Dendritic cell treated with granulocyte-macrophage colony-stimulating factor and Interleukin-4, amounts not matched to agents 40 ng/mL and 50 ng/mL, for 4 days (primary cell): ENCODE data around the gene TPTE.
"Not testable (repeated sequence)": the region's sequence is repeated elsewhere in the genome, so short reads cannot be mapped to it uniquely, and the experiment has no call there.

Source experiments
- H3K27ac Mint-ChIP-seq: one replicate; pipeline ENCODE4 v1.8.0; 2022; ENCODE audit warnings: mild to moderate bottlenecking, mixed read lengths
- H3K27me3 Mint-ChIP-seq: one replicate; pipeline ENCODE4 v1.8.0; 2022; ENCODE audit warnings: mild to moderate bottlenecking, mixed read lengths
- H3K36me3 Mint-ChIP-seq: one replicate; pipeline ENCODE4 v1.8.0; 2022; ENCODE audit warnings: low read depth, mixed read lengths
- H3K4me1 Mint-ChIP-seq: one replicate; pipeline ENCODE4 v1.8.0; 2022; ENCODE audit warnings: low read depth, mixed read lengths
- H3K4me3 Mint-ChIP-seq: one replicate; pipeline ENCODE4 v1.8.0; 2022; ENCODE audit warnings: mild to moderate bottlenecking, moderate library complexity, mixed read lengths
- H3K9me3 Mint-ChIP-seq: one replicate; pipeline ENCODE4 v1.8.0; 2022; ENCODE audit warnings: mixed read lengths
- intact Hi-C: fragments of 100-400 bp; cut with micrococcal nuclease; formaldehyde crosslinking; loops from one replicate; pipeline ENCODE4 v1.15.0; 2022

Gene TPTE

DNA sequence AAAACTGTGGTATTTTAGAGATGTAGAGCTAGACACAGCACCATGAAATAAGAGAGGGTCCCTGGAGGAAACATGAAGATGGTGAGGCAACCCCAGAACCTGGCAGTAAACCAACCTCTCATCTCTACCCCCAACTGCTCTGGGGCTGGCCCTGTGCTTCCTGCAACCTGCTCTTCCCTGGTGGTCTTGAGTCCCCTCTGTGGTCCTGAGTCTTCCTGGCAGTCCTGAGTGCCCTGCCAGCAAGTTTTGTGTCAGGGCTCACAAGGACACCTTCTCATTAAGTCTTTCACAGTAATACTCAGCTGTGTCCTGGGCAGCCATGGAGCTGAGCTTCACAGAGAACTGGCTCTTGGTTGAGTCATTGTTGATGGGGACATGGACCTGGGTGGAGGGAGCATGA, 118.4 kb downstream of the TPTE start:
- H3K36me3 Mint-ChIP-seq, H3K4me3 Mint-ChIP-seq, intact Hi-C loops, H3K27me3 Mint-ChIP-seq, H3K27ac Mint-ChIP-seq, H3K9me3 Mint-ChIP-seq, H3K4me1 Mint-ChIP-seq: not testable (repeated sequence)

DNA sequence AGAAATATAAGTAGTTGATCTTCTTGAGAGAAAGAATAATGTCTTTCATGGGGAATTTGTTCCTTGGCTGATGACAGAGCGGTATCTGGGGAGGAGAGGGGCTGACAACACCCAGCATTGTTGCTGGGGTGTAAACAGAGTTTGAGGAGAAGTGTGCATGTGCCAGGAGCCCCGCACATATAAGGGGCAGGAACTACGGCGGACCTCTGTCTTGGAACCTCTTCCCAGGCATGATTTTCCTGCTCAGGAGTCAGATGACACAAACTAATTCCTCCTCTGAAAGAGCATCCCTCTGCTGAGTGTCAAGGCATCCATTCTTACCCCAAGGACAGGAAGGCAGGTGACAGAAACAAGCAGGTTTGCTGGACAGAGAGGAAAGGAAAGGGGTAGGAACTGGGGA, 119.1 kb downstream of the TPTE start:
- H3K9me3 Mint-ChIP-seq: no peaks in the 10 kb centered on the region
- H3K4me1 Mint-ChIP-seq: no peaks in the 10 kb centered on the region

DNA sequence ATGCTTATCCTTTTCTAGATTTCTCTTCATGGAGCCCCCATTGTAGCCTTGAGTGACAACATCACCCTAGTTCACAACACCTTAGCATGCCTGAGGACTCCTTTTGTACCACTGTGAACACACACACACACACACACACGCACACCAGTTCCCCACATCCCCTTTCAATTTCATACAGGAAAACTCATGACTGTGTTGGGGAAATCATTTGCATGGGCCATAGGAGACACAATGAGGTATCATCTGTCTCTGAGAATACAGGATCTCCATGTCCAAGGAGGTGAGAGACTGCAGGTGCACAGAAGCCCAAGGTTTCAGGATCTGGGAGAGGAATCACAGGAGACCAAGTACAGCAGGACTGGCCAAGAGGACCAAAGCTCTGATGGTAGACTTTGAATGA, 119.7 kb downstream of the TPTE start:
- H3K9me3 Mint-ChIP-seq: no peaks in the 10 kb centered on the region
- no peaks in the 10 kb centered on the region for H3K36me3 Mint-ChIP-seq
- no peaks in the 10 kb centered on the region for H3K27me3 Mint-ChIP-seq
- intact Hi-C loops: no loop called here
- no peak overlapping the region for H3K27ac Mint-ChIP-seq
- no peaks in the 10 kb centered on the region for H3K4me1 Mint-ChIP-seq
- no peak overlapping the region for H3K4me3 Mint-ChIP-seq

More for the DNA sequence above, 119.1 kb downstream of the TPTE start:
- Mint-ChIP-seq H3K36me3 (no peaks in the 10 kb centered on the region), H3K27ac (no peak overlapping the region), H3K4me3 (no peak overlapping the region), H3K27me3 (no peaks in the 10 kb centered on the region)
- intact Hi-C loops: no loop called here

GRCh38 chr21:10645667-10646066, 124.3 kb downstream of the TPTE start:
- H3K36me3 Mint-ChIP-seq, H3K27ac Mint-ChIP-seq, intact Hi-C loops, H3K27me3 Mint-ChIP-seq, H3K4me1 Mint-ChIP-seq, H3K4me3 Mint-ChIP-seq, H3K9me3 Mint-ChIP-seq: not testable (repeated sequence)

GRCh38 chr21:10649350-10650149, 128.2 kb downstream of the TPTE start:
- H3K4me1 Mint-ChIP-seq, H3K4me3 Mint-ChIP-seq, H3K36me3 Mint-ChIP-seq, H3K9me3 Mint-ChIP-seq, H3K27me3 Mint-ChIP-seq, H3K27ac Mint-ChIP-seq, intact Hi-C loops: not testable (repeated sequence)

DNA sequence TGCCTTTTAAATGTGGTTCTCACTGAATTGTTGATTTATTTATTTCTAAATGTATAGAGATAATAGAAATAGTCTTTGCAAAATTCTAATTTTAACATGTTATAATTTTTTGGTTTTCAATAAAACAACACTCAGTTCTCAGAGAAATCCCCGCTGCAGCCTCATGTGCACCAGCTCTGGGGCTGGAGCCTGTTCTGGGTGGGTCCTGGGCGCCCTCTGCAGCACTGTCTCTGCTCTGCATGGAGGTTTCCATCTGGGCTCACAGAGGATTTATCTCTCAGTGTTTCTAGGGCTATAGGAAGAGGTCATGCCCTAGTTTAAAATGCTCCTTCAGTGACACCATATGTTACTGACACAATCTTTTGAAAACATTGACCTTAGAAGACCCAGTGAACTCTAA, 128.9 kb downstream of the TPTE start:
- intact Hi-C loops, H3K36me3 Mint-ChIP-seq, H3K4me3 Mint-ChIP-seq, H3K27me3 Mint-ChIP-seq, H3K4me1 Mint-ChIP-seq, H3K9me3 Mint-ChIP-seq, H3K27ac Mint-ChIP-seq: not testable (repeated sequence)
